MM.1S (cell line): ENCODE measurements around the gene RAC3.

Source experiments
- CTCF ChIP-seq: fragments of 300-600 bp; sonication (generic); IDR thresholded peaks from 2 replicates; pipeline ENCODE4 v1.5.1; 2016; ENCODE audit warnings: antibody characterized with exemption, low read length, mixed read lengths
- EZH2 ChIP-seq: fragments of 300-600 bp; sonication (generic); optimal IDR thresholded peaks from 2 replicates; pipeline ENCODE3; 2017; ENCODE audit warnings: low read depth, mild to moderate bottlenecking, antibody characterized with exemption, low read length, mixed read lengths

GRCh38 chr17:82024859-82025258, 6.6 kb upstream of the RAC3 start:
- no peak for TF ChIP-seq CTCF
- TF ChIP-seq EZH2 = no peak
